HEK293 (cell line): ENCODE results near the gene KIF13A.

Experiments
- HOXD13 ChIP-seq: sonication (generic); formaldehyde crosslinking; IDR thresholded peaks from 2 replicates; pipeline ENCODE4 v1.8.0; 2022; ENCODE audit warnings: missing genetic modification reagents, borderline replicate concordance
- TF ChIP-seq, protein P1 (sequence below): fragments of 450-650 bp; formaldehyde crosslinking; IDR thresholded peaks from 2 replicates; pipeline ENCODE4 v1.5.1; 2016; ENCODE audit warnings: missing biosample characterization, missing genetic modification characterization

DNA sequence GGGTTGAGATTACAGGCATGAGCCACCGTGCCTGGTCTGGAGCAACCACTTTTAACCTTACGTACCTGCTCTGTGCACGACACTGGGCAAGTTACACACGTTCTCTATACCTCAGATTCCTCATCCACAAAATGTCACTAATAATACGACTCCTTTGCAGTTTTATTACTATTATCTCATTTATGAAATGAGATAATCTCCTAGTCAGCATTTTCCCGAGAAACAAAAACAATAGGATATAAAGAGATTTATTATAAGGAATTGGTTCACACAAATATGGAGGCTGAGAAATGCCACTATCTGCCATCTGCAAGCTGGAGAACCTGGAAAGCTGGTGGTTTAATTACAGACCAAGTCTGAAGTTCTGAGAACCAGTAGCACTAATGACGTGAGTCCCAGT is 12.0 kb upstream of the KIF13A start:
- TF ChIP-seq, protein P1, sequence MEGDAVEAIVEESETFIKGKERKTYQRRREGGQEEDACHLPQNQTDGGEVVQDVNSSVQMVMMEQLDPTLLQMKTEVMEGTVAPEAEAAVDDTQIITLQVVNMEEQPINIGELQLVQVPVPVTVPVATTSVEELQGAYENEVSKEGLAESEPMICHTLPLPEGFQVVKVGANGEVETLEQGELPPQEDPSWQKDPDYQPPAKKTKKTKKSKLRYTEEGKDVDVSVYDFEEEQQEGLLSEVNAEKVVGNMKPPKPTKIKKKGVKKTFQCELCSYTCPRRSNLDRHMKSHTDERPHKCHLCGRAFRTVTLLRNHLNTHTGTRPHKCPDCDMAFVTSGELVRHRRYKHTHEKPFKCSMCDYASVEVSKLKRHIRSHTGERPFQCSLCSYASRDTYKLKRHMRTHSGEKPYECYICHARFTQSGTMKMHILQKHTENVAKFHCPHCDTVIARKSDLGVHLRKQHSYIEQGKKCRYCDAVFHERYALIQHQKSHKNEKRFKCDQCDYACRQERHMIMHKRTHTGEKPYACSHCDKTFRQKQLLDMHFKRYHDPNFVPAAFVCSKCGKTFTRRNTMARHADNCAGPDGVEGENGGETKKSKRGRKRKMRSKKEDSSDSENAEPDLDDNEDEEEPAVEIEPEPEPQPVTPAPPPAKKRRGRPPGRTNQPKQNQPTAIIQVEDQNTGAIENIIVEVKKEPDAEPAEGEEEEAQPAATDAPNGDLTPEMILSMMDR (tag by site-specific recombination) = no peak
- no peak for TF ChIP-seq HOXD13 (CRISPR knock-in tag)
